ENCODE measurements around the gene NAA60.

Gene NAA60

DNA sequence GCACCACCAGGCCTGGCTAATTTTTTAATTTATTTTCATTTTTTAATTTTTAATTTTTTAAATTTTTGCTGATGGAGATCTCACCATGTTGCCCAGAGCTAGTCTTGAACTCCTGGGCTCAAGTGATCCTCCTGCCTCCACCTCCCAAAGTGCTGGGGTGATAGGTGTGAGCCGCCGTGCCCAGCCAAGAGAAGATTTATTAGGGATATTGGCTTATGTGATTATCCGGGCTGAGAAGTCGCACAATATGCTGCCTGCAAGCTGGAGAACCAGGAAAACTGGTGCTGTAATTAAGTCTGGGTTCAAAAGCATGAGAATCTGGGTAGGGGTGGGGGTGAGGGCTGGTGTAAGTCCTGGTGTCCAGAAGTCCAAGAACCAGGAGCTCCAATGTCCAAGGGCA is 54.3 kb downstream of the NAA60 start:
- Histone ChIP-seq H3K4me3 (ENCODE audit: low read depth, low read length) (no peak overlapping the region), H3K27ac (ENCODE audit: extremely low read depth, low read depth, low read length) (no peak overlapping the region), H3K4me1 (ENCODE audit: control insufficient read depth, insufficient read depth, low read length) (no peaks in the 10 kb centered on the region), H3K36me3 (ENCODE audit: control insufficient read depth in 2 of 2, insufficient read depth in 1 of 2, low read length in 2 of 2) (no peaks in the 10 kb centered on the region), H3K9me3 (ENCODE audit: control insufficient read depth, insufficient read depth, low read depth, low read length) (no peaks in the 10 kb centered on the region)
- TF ChIP-seq INSM2 (tag by site-specific recombination; IDR thresholded peaks at IDR 0.05) (no peak), RBAK (tag by site-specific recombination; IDR thresholded peaks at IDR 0.05) (no peak), ZNF585B (tag by site-specific recombination; IDR thresholded peaks at IDR 0.05) (no peak), ZNF398 (tag by site-specific recombination; IDR thresholded peaks at IDR 0.05) (no peak), SCRT1 (tag by site-specific recombination; IDR thresholded peaks at IDR 0.05; ENCODE audit: borderline replicate concordance) (no peak), ZNF37A (tag by site-specific recombination; IDR thresholded peaks at IDR 0.05) (no peak), ZFP41 (tag by site-specific recombination; IDR thresholded peaks at IDR 0.05; ENCODE audit: borderline replicate concordance) (no peak), ZSCAN23 (tag by site-specific recombination; IDR thresholded peaks at IDR 0.05) (no peak), ZSCAN30 (tag by site-specific recombination; IDR thresholded peaks at IDR 0.05) (no peak), ZNF223 (tag by site-specific recombination; IDR thresholded peaks at IDR 0.05) (no peak)
- TF ChIP-seq, protein P1, sequence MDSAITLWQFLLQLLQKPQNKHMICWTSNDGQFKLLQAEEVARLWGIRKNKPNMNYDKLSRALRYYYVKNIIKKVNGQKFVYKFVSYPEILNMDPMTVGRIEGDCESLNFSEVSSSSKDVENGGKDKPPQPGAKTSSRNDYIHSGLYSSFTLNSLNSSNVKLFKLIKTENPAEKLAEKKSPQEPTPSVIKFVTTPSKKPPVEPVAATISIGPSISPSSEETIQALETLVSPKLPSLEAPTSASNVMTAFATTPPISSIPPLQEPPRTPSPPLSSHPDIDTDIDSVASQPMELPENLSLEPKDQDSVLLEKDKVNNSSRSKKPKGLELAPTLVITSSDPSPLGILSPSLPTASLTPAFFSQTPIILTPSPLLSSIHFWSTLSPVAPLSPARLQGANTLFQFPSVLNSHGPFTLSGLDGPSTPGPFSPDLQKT (IDR thresholded peaks at IDR 0.05; ENCODE audit: borderline replicate concordance, low read depth, low read length), result no peak
- TF ChIP-seq, protein P2, sequence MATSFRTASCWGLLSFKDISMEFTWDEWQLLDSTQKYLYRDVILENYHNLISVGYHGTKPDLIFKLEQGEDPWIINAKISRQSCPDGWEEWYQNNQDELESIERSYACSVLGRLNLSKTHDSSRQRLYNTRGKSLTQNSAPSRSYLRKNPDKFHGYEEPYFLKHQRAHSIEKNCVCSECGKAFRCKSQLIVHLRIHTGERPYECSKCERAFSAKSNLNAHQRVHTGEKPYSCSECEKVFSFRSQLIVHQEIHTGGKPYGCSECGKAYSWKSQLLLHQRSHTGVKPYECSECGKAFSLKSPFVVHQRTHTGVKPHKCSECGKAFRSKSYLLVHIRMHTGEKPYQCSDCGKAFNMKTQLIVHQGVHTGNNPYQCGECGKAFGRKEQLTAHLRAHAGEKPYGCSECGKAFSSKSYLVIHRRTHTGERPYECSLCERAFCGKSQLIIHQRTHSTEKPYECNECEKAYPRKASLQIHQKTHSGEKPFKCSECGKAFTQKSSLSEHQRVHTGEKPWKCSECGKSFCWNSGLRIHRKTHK (tag by site-specific recombination; IDR thresholded peaks at IDR 0.05), result no peak
- POLR2A ChIA-PET, result no interaction called here
- CTCF ChIA-PET, result no interaction called here

DNA sequence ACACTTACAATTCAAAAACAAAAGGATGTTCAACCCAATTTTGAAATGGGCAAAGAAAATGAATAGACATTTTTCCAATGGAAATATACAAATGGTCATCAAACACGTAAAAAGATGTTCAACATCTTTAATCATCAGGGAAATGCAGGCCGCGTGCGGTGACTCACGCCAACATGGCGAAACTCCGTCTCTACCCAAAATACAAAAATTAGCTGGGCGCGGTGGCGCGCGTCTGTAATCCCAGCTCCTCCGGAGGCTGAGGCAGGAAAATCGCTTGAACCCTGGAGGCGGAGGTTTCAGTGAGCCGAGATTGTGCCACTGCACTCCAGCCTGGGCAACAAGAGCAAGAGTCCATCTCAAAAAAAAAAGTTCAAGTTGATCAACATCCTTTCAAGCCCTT is 55.5 kb downstream of the NAA60 start:
- Histone ChIP-seq H3K4me3 (ENCODE audit: low read depth, low read length) (no peak overlapping the region), H3K4me1 (ENCODE audit: control insufficient read depth, insufficient read depth, low read length) (no peaks in the 10 kb centered on the region), H3K27ac (ENCODE audit: extremely low read depth, low read depth, low read length) (no peak overlapping the region), H3K36me3 (ENCODE audit: control insufficient read depth in 2 of 2, insufficient read depth in 1 of 2, low read length in 2 of 2) (no peaks in the 10 kb centered on the region; a peak in 1 of 3 replicates), H3K9me3 (ENCODE audit: control insufficient read depth, insufficient read depth, low read depth, low read length) (no peaks in the 10 kb centered on the region)
- POLR2A ChIA-PET, result no interaction called here
- CTCF ChIA-PET, result interaction anchor here (0.6 to 1.5 kb wide), 4 partner anchors 12 to 212 kb away, joined by 3 to 4 read pairs (median 4); no protein-coding TSS in a partner anchor
- TF ChIP-seq ZNF600 (tag by site-specific recombination; IDR thresholded peaks at IDR 0.05) (no peak), HOXD13 (CRISPR knock-in tag; IDR thresholded peaks at IDR 0.05; ENCODE audit: borderline replicate concordance) (no peak), ZSCAN16 (tag by site-specific recombination; IDR thresholded peaks at IDR 0.05) (no peak), ZNF174 (tag by site-specific recombination; IDR thresholded peaks at IDR 0.05) (no peak), ZSCAN30 (tag by site-specific recombination; IDR thresholded peaks at IDR 0.05) (no peak), ZNF423 (tag by site-specific recombination; IDR thresholded peaks at IDR 0.05) (no peak), ZNF302 (tag by site-specific recombination; IDR thresholded peaks at IDR 0.05; ENCODE audit: low read depth) (no peak), ZNF704 (tag by site-specific recombination; IDR thresholded peaks at IDR 0.05) (no peak), EGR2 (tag by site-specific recombination; IDR thresholded peaks at IDR 0.05; ENCODE audit: low read depth) (no peak)
- TF ChIP-seq, protein P3, sequence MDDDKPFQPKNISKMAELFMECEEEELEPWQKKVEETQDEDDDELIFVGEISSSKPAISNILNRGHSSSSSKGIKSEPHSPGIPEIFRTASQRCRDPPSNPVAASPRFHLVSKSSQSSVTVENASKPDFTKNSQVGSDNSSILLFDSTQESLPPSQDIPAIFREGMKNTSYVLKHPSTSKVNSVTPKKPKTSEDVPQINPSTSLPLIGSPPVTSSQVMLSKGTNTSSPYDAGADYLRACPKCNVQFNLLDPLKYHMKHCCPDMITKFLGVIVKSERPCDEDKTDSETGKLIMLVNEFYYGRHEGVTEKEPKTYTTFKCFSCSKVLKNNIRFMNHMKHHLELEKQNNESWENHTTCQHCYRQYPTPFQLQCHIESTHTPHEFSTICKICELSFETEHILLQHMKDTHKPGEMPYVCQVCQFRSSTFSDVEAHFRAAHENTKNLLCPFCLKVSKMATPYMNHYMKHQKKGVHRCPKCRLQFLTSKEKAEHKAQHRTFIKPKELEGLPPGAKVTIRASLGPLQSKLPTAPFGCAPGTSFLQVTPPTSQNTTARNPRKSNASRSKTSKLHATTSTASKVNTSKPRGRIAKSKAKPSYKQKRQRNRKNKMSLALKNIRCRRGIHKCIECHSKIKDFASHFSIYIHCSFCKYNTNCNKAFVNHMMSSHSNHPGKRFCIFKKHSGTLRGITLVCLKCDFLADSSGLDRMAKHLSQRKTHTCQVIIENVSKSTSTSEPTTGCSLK (tag by site-specific recombination; IDR thresholded peaks at IDR 0.05), result no peak
- TF ChIP-seq, protein P4, sequence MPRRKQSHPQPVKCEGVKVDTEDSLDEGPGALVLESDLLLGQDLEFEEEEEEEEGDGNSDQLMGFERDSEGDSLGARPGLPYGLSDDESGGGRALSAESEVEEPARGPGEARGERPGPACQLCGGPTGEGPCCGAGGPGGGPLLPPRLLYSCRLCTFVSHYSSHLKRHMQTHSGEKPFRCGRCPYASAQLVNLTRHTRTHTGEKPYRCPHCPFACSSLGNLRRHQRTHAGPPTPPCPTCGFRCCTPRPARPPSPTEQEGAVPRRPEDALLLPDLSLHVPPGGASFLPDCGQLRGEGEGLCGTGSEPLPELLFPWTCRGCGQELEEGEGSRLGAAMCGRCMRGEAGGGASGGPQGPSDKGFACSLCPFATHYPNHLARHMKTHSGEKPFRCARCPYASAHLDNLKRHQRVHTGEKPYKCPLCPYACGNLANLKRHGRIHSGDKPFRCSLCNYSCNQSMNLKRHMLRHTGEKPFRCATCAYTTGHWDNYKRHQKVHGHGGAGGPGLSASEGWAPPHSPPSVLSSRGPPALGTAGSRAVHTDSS (tag by site-specific recombination; IDR thresholded peaks at IDR 0.05), result no peak
- TF ChIP-seq, protein P5, sequence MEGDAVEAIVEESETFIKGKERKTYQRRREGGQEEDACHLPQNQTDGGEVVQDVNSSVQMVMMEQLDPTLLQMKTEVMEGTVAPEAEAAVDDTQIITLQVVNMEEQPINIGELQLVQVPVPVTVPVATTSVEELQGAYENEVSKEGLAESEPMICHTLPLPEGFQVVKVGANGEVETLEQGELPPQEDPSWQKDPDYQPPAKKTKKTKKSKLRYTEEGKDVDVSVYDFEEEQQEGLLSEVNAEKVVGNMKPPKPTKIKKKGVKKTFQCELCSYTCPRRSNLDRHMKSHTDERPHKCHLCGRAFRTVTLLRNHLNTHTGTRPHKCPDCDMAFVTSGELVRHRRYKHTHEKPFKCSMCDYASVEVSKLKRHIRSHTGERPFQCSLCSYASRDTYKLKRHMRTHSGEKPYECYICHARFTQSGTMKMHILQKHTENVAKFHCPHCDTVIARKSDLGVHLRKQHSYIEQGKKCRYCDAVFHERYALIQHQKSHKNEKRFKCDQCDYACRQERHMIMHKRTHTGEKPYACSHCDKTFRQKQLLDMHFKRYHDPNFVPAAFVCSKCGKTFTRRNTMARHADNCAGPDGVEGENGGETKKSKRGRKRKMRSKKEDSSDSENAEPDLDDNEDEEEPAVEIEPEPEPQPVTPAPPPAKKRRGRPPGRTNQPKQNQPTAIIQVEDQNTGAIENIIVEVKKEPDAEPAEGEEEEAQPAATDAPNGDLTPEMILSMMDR (tag by site-specific recombination; IDR thresholded peaks at IDR 0.05), result no peak

All from HEK293 (cell line).